HTR-8/SVneo (cell line): Measurements from ENCODE around the gene TEDDM1.
"Not testable (repeated sequence)": the region's sequence is repeated elsewhere in the genome, so short reads cannot be mapped to it uniquely, and the experiment has no call there.

Source experiments
- DNase-seq: peaks from one replicate; pipeline ENCODE4 v3.0.0; 2011; ENCODE audit warnings: low spot score, mixed read lengths; ENCODE audit not compliant: insufficient read length
- FAIRE-seq: peaks from 2 replicates; lab custom pipeline; 2011; peaks lifted over from hg19 to GRCh38; lab: Jason Lieb, UNC

Gene TEDDM1

DNA sequence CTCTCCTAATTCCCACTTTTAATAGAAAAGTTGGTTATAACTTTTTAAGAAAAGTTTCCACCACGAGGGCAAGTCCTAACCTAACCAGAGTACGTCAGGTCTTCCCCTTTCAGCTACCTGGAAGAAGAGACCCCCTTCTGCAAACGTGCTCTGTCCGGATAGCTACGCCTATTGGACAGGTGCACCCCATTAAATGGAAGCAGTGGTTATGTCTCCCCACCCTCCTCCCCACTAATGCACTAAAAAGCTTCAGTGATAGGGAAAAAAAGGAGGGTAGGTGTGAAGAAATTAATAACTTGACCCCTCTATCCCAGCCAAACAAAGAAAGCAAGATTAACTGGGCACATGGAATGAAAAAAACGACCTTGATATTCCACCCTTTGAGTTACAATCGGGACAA is 16.5 kb downstream of the TEDDM1 start:
- FAIRE-seq (no peak), DNase-seq (no peak)

DNA sequence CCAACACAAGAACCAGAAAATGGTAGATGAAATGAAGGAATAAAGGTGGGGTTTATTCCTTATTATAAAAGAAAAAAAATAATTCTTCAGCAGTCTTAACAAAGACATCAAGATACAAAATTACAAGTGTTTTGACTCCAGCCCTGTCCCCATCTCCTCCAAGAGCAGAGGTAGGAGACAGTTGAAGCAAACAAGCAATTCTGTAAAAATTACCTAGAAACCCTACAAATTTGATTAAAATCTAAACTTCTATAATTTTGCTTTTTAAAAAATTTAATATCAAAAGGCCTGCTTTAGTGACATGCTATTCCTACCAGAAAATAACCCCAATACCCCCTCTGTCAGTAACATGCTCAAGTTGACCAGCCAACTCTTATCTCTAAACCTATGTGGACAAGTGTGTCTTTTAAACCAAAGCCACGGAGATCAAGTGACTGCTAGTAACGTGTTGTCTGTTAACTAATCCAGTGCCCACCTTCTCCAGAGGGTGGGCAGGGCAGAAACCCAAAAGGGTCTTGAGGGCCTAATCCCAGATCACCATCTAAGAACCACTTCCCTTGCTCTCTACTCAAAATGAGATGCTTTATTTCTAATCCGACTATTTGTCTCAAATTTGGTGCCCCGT is 17.3 kb downstream of the TEDDM1 start:
- FAIRE-seq: no peak
- no peak for DNase-seq

DNA sequence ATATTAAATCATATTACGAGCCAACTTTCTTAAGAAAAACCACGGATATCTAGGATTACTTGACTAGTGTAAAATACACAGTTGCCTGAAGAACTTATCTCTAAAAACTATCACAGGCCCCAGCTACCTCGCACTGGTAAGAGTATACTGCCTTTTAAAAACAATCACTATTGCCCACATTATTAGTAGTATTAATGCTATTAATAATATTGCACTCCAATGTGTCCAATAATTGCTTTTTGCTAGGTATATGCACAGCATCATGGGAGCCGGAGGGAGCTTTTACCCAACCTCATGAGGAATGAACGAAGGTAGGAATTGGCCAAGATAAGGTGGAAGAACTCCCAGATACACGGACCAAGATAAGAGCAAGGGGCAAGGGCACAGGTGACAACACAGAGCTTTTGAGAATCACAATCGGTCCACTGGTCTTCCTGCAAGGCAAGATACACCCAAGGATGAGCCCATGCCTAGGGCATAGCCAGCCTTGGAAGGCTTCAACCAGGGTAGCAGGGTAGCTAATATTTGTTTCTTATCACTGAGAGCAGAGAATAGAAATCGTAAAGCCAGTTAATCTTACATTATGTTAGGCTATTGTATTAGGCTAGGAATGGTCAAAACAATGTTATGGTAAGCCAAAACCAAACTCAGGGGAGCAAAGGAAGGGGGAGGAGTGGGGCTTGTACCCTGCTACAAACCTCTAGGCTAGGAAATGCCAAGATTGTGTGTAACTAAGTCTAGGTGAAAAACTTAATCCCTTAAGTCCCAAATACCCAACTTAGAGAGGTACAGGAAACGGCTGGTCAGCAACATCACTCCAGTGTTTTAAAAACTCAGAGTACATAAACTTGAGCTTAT is 18.3 kb downstream of the TEDDM1 start:
- no peak for FAIRE-seq

DNA sequence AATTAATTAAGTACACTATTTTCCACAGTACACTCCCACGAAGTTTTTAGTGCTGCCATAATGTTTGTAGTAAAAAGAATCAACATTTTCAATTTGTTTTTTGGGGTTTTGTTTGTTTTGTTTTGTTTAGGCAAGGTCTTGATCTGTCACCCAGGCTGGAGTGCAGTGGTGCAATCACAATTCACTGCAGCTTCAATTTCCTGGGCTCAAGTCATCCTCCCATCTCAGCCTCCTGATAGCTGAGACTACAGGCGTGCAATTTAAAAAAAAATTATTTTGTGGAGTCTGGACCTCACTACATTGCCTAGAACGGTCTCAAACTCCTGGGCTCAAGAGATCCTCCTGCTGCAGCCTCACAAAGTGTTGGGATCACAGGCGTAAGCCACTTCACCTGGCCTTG is 20.3 kb downstream of the TEDDM1 start:
- FAIRE-seq: no peak
- DNase-seq: no peak

More for the DNA sequence above, 18.3 kb downstream of the TEDDM1 start:
- no peak for DNase-seq

DNA sequence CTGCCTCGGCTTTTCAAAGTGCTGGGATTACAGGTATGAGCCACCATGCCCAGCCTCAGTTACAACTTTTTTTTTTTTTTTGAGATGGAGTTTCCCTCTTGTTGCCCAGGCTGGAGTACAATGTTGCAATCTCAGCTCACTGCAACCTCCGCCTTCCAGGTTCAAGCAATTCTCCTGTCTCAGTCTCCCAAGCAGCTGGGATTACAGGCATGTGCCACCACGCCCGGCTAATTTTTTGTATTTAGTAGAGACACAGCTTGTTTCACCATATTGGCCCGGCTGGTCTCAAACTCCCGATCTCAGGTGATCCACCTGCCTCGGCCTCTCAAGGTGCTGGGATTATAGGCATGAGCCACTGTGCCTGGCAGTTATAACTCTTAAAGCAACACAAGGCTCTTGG is 20.7 kb downstream of the TEDDM1 start:
- DNase-seq, FAIRE-seq: not testable (repeated sequence)

GRCh38 chr1:182376936-182377574 is 23.4 kb downstream of the TEDDM1 start:
- no peak for FAIRE-seq
- no peak for DNase-seq

DNA sequence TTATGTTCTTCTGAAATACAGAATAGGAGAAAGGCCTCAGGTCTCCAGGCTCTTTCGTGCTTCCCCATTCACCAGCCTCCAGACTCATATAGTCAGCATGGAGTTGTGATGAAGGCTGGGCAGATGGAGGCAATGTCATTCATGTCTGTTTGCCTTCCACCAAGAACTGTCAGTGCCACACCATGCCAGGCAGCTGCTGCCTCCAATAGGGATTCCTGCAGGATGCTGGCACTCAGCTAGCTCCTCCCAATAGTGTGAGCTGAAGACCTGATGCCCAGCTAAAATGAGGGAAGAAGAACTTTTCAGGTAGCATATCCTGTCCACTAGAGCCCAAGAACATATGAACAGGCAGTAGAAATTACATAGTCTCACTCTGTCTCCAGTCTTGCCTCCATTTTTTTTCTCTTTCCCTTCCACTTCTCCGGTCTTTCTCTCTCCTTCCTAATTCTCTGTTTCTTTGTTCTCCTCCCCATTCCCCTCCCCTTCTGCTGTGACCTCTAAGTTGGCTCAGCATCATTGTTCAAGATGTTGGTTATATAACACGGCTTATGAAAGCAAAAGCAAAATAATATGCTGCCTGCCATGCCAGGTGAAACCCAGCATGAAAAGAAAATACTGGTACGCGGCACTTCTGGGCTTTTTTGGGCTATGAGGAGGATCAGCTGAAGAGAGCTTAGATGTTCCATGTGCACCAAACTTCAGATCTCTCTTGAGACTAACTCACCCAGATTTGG is 26.2 kb downstream of the TEDDM1 start:
- DNase-seq (no peak), FAIRE-seq (no peak)

- FAIRE-seq (no peak), DNase-seq (no peak)
These were observed 29.9 kb downstream of the TEDDM1 start for GRCh38 chr1:182370532-182370931.

GRCh38 chr1:182368903-182369302 is 31.6 kb downstream of the TEDDM1 start:
- no peak for DNase-seq
- no peak for FAIRE-seq

- no peak for DNase-seq
- FAIRE-seq: no peak
These were observed 32.1 kb downstream of the TEDDM1 start for GRCh38 chr1:182368358-182368757.

- no peak for FAIRE-seq
- no peak for DNase-seq
These were observed 32.5 kb downstream of the TEDDM1 start for GRCh38 chr1:182367926-182368325.

DNA sequence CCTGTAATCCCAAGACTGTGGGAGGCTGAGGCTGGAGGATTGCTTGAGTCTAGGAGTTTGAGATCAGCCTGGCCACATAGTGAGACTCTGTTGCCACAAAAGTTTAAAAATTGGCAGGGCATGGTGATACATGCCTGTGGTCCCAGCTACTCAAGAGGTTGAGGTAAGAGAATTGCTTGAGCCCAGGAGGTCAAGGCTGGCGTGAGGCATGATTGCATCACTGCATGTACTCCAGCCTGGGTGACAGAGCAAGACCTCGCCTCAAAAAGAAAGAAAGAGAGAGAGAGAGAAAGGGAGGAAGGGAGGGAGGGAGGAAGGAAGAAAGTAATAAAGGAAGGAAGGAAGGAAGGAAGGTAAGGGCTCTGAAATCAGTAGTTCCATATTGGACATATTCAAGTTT is 33.9 kb downstream of the TEDDM1 start:
- no peak for DNase-seq
- FAIRE-seq: no peak

DNA sequence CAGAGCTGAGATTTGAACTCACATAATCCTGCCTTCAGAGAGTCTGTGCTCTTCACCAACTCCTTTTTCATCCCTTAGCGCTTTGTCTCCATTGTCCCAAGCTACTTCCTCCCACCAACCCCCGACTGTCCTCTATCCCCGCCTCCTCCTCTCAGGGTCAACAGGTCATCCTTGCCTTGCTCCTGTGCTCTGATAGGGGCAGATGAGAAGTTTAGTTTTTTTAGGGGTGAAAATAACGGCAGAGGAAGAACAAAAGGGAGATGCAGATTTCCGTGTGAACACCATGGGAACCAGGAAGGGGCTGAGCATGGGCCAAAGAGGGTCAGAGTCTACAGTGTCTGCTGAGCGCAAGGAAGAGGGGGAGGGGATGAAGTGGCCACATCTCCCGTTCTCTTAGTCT is 40.8 kb downstream of the TEDDM1 start:
- DNase-seq (no peak), FAIRE-seq (no peak)

DNA sequence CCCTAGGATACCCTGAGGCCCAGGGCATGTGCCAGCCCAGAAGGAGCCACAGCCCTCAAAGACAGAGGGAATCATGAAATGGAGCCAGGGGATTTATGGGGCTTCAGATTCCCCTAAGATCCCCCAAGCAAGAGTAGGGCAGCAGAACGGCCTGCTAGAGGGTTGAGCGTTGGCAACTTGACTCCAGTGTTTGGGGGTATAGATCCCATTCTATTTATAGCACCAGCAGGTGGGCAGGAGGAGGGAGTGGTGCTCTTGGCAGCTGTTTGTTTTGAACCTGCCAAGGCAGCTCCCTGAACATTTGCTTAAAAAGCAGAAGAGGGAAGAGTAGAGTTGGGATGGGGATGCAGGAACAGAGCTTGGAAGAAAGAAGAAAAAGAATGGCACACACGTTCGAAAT is 42.6 kb downstream of the TEDDM1 start:
- no peak for DNase-seq
- FAIRE-seq: no peak

- no peak for DNase-seq
- no peak for FAIRE-seq
These were observed 43.3 kb downstream of the TEDDM1 start for GRCh38 chr1:182357171-182357570.

GRCh38 chr1:182355723-182356098 is 44.8 kb downstream of the TEDDM1 start:
- DNase-seq (no peak), FAIRE-seq (no peak)

GRCh38 chr1:182351790-182352364 is 48.6 kb downstream of the TEDDM1 start:
- FAIRE-seq (no peak), DNase-seq (no peak)

- no peak for DNase-seq
- FAIRE-seq: no peak
These were observed 49.6 kb downstream of the TEDDM1 start for GRCh38 chr1:182350839-182351238.

GRCh38 chr1:182348961-182349747 is 51.3 kb downstream of the TEDDM1 start:
- FAIRE-seq (no peak), DNase-seq (no peak)
